Activated gamma-delta T cell (primary cell): Measurements from ENCODE around the gene ZNF827.

ENCODE experiments used
- DNase-seq: peaks from one replicate; lab custom pipeline; 2025; lab: John Stamatoyannopoulos, UW

Gene ZNF827

DNA sequence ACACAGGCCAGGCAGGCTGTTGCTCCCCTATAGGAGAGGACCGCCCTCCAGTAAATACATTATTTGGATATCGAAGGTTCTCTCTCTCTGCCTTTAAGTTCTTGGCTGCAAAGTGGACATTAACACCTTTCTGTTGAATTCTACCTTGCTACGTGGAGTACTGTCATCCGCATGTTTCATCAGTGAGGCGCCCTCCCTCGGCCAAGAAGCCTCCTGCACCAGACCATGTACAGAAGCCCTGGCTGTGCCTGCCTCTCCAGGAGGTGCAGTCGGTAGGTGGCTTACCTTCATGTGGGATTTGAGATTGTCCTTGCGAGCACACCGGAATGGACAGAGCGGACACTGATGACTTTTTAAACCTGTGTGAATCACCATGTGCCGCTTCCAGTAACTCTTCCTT lies 46.7 kb downstream of the ZNF827 start:
- DNase-seq, result no peak

DNA sequence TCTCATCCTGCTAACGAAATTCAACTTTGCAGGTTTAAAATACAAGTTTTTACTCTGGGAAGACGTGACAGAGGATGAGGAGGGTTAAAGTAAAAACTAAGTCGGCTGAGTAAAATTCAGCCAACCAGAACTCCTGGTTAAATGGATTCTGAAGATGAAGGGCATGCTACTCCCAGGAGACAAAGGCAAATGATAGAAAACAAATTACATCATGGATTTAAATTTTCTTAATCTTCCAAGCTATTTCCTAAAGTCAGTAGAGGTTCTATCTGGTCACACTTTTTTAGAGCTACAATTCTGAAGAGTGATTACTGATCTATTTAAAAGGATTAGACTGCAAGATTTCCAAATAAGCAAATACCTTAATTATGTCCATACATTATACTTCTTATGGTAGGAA lies 47.9 kb downstream of the ZNF827 start:
- no peak for DNase-seq

DNA sequence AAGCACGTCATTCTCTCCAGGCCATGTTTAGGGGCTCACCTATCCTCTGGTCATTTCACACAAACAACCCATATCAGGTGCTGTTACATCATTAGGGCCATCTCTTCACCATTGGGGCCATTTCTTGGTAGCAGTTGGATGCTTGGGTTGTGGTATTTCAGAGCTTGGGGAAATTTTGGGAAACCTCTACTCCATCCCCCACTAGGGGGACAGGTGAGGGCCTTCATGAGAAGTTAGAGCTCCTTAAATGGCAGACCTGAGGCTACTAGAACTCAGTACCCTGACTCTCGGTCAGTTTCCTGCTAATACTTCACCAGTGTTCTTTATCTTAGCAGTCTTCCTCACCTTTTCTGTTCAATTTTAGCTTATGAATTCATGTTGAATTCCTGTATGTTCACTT lies 50.2 kb downstream of the ZNF827 start:
- DNase-seq, result no peak

DNA sequence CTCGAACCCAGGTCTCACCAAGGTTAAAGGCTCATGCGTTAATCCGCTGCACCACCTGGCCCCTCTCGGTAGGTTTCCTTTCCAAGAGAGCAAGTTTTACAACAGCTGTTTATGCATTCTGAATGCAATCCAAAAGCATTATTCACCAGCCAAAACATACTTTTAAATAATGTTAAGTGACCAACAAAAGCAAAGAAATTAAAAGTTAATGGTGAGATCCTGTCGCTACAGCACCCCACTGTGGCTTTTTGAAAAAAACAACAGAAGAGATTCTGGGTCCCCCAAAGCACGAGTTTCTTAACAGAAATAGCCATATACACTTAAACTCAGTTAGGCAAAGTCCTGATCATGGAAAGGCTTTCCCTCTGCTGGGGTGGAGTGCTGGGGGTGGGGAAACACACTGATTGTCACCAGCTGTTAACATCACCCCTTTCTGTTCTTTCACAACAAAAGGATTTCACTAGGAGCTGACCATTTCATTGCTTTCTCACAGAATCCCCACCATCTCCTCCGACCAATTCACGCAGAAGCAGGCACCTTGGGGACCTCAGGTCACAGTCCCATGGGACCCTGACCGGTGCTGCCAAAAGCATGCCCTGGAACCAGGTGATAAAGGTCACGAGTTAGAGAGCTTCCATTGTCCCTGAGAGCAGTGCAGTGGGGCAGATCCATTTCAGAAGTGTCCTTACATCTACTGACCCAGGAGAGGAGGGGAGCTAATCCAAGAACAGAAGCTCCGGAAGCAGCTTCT lies 51.2 kb downstream of the ZNF827 start:
- DNase-seq, result no peak

DNA sequence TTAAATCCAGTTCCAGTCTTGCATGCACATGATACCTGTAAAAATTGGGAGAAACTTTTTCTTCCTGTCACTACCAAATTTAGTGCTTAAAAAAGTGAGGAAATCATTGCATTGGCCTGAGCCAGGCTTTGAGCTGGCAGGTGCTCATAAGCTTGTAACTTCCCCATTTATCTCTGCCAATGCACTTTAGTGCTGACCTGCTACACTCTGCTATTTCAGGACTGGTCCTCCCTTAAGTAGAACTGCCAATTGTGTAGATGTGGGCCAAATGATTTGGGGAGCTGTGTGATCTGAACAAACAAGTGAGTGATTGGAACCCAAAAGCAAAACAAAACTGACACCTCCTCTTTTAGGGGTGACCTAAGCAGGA lies 51.8 kb downstream of the ZNF827 start:
- DNase-seq, result no peak

DNA sequence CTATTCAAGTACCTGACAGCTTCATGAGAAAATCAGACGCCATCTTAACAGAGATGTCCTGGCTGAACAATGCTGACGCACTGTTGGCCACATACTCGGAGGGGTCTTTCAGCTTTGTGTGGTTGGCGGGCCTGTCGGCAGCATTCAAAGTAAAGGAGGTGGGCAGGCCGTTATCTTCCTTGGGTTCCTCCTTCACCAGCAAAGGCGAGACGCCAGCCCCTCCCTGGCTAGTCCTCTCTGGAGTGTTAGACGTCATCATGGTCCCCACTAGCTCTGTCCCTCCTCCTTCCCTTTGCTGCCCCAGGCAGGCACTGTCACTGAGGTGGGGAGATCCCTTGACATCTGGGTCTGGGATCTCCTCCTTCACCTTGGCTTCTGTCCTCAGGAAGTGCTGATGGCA lies 53.0 kb downstream of the ZNF827 start:
- DNase-seq, result no peak

DNA sequence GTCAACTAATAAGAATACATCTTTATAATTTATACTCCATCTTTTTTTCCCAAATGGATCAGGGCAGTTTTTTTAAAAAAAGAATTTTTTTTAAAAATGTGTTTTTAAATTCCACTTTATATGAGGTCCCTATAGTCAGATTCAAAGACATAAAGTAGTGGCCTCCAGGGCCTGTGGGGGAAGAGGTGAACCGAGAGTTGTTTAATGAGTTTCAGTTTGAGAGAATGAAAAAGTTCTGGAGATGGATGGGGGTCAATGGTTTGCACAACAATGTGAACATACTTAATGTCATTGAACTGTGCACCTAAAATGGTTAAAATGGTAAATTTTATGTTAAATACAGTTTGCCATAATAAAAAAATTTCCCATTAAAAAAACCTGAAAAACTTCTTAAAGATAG lies 53.8 kb downstream of the ZNF827 start:
- DNase-seq, result no peak

DNA sequence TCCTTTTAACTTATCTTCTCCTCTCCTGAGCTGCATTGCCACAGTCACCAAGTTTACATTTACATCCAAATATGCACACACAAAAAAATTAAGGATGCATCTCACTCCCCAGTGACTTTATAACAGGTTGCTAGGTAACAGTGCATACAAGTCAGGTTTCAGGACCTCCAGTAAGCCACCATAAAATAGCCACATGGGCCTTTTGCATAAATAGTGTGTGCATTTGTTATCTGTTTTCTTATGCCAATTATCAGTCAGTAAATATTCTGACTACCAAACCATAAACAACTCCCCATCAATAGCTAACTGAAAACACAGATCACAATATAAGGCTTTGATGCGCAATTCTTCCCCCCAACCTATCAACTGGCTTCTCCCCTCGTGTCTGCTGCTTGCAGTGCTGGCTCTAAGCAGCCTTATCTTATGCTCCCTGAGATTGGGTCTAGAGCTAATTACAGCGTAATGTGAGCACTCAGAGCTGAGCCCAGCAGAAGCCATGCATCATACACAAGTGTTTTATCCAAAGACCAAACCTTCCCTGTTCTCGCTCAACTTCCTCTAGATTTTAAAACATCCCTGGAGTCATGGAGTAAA lies 55.4 kb downstream of the ZNF827 start:
- DNase-seq, result no peak

DNA sequence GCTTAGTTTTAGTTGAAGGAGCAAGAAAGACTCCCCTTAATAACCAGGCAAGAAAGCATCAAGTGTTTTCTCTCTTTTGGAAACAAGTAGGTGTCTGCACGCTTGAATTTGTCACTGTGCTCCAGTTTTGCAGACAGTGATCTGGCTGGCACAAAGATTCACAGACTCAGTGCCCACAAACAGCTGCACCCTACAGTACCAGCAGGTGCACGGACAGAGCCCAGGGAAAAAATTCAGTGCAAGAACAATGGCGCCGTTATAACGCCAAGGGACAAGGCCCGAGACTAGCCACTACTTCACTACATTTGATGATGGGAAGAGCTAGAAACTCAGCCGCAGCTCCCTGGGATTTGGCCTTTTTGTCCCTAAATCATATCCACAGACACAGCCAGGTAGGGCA lies 56.0 kb downstream of the ZNF827 start:
- no peak for DNase-seq

DNA sequence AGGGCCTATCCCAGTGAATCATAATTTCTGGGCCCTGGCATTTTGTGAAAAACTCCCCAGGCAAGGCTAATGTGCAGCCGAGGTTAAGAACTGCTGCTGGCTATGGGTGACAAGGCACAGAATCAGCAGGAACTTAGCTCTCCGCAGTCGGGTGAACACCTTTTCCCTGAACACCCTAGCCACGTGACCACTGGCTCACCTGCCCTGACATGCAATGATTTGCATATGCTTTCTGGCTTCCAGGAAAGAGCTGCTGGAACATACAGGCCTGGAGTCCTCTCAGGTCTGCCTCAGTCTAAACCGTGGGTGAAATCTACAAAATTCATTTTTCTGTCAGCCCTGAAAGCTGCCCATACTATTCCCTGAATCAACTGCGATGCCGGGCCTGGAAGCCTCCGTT lies 56.6 kb downstream of the ZNF827 start:
- no peak for DNase-seq

DNA sequence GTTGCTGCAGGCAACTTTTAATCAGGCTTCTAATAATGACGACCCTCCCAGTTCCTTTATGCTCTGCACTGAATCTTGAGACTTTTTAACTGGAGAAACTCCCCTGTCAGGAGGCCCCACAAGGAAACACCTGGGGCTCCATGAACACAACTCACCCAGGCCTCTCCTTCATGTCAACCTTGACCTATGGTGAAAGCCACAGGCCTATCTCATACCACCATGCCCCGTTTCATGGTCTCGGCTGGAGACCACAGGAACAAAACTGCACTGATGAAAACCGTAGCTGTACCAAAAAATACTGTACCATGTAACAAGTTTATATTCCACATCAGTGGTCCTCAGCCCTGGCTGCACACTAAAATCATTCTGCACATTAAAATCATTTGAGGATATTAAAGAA lies 57.0 kb downstream of the ZNF827 start:
- no peak for DNase-seq

DNA sequence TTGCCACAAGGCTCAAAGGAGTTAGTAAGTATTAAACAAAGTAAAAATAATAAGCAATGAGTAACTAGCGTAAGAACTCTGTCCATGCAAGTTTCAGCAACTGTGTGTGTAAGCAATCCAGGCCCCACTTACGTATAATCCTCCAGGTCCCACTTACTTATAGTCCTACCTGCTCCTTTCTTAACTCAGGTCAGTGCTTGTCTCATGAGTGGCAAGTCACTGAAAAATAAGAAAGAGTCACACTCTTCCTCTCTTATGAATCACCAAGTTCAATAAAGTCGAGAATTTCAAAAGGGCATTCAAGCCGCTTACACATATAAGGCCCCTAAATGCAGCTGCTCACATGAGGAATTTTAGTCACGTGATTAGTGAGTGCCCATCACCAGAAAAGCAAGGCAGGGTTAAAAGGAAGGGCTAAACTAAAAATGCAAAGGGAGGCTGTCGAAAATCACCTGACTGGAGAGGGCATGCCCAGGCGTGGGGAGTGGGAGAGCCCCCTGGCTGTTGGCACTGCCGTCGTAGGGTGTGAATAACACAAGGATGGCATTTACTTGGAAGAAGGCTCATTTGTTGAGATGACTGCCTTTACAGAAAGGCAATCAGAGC lies 58.2 kb downstream of the ZNF827 start:
- no peak for DNase-seq

DNA sequence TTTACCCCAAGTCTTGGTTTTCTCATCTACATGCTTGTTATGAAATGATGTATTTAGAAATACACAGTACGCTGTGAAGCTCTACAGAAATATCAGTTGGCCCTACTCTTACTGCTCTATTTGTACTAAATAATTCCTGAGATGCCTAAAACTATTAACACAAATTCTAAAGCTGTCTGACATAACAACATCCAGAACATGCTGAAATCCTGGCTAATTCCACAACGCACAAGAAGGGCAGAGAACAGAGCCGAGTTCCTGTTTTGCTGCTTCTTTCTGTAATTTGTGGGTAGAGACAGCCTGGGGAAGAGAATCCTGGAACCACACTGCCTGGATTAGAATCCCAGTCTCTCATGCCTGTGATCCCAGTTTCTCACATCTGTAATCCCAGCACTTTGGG lies 59.0 kb downstream of the ZNF827 start:
- no peak for DNase-seq

DNA sequence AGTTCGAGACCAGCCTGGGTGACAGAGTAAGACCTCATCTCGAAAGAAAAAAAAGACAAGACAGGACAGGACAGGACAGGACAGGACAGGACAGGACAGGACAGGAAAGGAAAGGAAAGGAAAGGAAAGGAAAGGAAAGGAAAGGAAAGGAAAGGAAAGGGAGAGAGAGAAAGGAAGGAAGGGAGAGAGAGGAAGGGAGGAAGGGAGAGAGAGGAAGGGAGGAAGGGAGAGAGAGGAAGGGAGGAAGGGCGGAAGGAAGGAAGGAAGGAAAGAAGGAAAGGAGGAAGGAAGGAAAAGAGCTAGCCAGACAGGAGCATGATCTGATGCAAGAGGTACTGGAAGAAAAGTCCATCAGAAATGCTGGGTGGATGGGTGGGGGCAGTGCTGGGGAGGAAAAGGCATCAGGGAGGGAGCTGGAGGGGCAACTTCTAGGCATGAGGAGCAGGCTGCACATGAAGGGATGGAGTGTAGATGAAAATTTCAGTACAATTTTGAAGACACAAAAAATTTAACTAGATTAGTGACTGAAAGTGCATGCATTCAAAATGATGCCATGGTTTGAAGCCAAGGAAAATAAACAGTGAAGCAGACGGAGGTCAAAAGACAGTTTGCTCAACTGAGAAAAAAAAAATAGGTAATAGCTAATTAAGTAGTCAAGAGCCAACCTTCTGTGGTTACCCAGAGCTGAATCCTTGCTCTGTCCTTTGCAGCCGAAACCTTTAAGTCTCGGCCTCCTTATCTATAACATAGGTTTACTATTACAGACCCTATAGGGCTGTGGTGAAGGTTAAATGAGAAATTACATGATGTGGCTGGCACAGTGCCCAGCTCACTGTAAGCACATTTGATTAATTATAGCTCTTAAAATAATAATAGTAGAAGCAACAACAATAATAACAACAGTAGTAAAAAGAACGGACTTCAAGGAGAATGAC lies 59.9 kb downstream of the ZNF827 start:
- no peak for DNase-seq

DNA sequence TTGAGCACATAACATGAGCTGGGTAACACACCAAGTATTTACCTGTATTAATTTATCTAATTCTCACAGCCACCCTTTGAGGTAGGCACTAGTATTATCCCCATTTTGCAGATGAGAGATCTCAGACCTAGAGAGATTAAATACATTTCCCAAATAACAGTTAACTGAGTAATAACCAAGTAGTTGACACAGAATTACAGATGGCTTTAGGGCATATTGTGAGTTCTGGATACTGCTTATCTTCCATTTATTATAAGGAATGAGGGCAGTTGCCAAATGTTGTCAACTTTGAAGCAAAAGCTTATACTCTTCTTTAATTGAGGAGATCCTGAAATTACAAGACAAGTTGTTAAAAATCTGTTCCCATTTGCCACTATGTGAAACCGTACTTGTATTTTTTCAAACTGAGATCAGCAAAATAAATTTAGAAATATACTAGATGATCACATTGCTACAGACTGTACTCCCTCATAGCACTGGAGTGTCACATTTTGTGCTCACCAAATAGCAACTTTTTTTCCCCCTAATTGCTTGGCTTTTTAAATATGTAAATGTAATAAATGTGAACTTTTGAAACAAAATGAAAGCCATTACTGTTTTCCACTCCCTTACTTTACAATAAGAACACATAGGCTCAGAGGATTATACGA lies 62.0 kb downstream of the ZNF827 start:
- no peak for DNase-seq

DNA sequence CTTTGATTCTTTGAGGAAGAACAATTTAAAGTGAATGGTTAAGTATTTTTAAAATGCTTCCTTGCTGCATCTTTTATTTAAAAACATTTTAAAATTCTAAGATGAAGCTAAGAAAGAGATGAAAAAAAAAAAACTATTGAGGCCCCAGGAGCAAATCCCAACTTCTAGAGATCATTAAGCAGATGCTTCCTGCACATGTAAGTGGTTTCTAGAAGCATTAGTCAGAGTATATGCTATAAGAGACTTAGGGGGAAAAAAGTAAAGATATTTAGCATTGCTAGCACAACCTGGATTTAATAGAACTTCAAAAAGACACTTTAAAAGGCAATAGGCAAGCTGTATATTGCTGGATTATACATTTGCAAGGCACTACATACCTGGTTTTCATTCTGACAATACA lies 64.7 kb downstream of the ZNF827 start:
- DNase-seq, result no peak

DNA sequence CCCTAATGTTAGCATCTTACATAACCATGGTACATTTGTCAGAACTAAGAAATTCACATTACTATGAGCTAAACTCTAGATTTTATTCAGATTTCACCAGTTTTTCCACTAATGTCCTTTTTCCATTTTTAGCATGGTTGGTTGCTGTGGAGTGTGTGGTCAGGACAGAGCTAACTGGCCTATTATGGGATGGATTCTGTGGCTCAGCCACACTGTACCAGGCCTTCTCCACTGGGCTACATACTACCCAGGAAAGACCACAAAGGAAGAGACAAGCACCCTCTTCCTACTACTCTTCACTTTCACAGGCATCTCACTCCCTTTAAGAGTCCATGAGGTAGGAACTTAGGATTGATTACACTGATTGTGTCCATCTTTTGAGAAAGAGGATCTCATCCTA lies 67.4 kb downstream of the ZNF827 start:
- no peak for DNase-seq

DNA sequence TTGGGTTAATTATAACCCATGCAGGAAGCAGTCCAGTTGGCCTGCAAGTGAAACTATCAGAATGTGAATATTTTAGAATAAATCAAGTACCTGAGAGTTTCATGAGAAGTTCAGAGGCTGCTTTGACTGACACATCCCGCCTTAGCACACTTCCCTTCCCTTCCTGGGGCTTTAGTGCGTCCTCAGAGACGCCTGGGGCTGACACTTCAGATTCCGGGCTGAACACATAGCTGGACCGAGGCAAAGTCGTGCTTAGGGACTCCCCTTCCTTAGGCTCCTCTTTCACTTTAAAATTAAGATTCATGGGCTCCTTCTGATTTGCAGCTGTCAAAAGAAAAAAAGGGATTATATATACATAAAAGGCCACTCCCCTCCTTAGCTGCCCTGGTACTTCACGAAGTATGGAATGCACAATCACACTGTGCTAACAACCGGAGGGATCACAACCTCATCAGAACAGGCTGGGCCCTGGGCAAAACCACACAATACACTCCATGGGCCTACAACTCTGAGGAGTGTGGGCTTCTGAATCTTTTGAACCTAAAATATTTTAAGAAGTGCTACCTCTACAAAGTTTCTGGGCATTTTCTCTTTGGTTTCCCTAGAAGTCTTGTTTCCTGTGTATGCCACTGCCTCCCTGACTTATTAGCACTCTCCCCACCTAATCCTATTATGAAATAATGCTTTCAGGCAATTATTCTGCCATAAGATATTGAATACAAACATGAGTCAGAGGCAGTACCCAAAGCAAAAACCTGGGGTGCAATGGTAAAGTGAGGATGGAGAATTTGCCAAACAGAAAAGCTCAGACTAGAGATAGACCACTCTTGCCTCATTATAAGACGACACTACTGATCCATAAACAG lies 68.2 kb downstream of the ZNF827 start:
- DNase-seq, result no peak

DNA sequence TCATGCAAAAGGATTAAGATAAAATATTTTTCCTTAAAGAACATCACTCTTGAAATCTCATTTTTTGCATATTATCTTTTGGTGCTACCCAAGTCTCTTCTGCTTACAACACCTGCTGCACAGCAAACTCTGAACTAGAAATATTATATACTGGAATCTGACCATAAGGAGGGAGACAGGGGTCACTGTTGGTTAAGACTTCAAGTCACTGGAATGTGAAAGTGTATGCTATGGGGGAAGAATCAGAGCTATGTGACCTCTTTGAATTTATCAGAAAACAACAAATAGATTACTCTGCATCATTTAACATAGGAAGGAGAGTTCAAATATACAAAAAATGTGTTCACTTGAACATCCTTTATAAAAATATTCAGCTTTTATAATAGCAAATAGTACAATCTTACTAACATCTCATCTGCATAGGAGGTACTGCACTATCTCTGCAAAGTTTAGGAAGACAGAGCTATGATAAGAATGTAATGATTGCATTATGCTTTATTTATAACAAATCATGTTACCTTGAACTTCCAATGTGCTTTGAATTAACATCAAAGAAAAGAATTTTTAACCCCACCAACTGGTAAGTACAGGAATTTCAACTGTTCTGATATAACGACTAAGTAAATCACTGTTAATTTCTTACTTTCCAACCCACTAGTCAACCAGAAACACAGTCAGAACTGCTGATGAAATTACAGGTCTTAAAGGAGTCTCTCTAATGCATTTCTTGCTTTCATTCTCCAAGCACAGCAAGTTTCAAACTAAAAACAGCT lies 69.8 kb downstream of the ZNF827 start:
- no peak for DNase-seq

DNA sequence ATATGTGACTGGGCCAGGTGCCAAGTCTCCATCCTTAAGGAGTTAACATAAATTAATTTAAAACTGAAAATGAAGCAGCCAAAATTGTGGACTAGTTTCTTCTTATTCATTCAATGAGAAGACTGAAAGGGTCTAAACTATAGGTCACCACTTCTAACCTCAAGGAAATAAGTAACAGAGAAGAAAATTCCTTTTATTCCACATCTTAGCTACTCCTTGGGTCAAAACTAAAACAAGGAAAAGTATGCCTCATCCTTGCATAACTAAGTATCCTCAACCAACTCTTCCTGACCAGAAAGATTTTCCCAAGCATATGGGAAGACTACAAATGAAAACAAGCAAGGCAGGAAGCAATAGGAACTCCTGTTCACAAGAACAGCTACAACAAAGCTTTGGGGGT lies 71.2 kb downstream of the ZNF827 start:
- DNase-seq, result no peak
